GM21786 (cell line): ENCODE measurements around the gene TOB2.

Source experiments
- ATAC-seq: cut with Tn5 transposase; IDR thresholded peaks from one replicate; pipeline ENCODE4 v1.9.1; 2021; ENCODE audit not compliant: unreplicated experiment

The TOB2 gene, protein sequence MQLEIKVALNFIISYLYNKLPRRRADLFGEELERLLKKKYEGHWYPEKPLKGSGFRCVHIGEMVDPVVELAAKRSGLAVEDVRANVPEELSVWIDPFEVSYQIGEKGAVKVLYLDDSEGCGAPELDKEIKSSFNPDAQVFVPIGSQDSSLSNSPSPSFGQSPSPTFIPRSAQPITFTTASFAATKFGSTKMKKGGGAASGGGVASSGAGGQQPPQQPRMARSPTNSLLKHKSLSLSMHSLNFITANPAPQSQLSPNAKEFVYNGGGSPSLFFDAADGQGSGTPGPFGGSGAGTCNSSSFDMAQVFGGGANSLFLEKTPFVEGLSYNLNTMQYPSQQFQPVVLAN

DNA sequence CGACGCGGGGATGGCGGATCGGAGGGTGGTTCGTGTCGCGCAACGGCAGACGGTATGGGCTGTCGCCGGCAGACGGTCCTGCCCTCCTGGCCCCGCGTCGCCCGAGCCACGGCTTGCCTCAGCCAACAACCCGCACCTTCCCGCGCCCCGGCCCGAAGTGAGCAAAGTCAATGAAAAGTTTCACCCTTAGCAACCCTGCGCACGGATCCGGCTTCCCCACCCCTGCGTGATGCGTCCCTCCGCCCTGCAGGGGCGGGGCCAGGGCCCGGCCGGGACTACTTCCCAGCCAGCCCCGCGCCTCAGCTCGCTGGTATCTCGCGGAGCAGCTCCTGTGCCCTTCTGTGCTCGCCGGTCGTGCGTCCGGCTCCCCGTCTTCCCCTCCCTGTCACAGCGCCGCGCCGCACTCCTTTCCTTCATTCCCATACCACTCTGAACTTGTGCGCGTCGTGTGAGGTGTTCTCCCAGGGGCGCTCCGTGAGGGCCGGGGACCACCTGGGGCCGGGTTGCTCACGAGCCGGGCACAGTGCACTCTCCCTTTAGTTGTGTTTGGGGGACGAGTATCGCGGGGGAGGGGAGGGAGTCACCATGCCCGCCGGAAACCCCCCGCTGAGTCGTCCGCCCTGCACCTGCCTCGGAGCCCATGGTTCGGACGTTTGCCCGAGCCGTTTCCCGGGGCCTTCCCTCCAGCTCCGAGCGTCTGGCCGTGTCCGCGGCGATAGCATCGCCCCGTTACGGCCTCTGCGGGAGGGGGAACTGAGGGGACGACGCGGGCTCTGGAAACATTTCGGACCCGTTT is at the start of gene TOB2:
TSS of gene TOB2 (minus strand) at position 163 of the 796 bp plus-strand sequence. CDS start 9,456 bp downstream, outside the sequence.
- no peak for ATAC-seq

DNA sequence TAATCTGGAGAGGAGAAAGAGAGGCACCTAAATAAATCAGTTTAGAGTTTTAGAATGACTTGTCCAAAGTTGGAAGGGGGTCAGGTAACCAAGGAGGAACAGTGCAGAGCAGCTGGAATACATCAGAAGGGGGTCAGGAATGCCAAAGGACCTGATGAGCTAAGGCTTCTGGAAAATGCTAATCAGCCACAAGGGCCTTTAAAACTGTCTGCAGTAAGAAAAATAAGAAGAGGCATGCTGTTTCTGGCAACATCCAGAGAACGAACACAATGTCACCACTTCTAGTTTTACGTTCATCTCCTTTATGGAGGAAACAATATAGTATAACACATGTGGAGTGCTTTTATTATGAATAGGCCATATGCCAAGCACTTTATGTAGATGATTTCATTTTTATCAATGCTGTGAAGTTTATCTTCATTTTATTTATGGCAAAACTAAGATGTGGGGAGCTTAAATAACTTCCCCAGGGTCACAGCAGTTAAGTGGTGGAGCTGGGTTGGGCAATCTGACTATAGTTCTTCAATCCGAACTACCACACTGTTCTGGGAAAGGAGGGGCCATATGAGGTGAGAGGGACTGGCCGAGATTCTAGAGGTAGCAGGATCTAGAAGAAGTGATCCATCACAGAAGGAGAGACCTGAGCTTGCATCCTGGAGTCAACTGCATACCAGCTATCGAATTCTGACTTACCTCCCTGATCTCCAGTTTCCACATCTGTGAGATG is 44.9 kb upstream of the TOB2 start:
- no peak for ATAC-seq

DNA sequence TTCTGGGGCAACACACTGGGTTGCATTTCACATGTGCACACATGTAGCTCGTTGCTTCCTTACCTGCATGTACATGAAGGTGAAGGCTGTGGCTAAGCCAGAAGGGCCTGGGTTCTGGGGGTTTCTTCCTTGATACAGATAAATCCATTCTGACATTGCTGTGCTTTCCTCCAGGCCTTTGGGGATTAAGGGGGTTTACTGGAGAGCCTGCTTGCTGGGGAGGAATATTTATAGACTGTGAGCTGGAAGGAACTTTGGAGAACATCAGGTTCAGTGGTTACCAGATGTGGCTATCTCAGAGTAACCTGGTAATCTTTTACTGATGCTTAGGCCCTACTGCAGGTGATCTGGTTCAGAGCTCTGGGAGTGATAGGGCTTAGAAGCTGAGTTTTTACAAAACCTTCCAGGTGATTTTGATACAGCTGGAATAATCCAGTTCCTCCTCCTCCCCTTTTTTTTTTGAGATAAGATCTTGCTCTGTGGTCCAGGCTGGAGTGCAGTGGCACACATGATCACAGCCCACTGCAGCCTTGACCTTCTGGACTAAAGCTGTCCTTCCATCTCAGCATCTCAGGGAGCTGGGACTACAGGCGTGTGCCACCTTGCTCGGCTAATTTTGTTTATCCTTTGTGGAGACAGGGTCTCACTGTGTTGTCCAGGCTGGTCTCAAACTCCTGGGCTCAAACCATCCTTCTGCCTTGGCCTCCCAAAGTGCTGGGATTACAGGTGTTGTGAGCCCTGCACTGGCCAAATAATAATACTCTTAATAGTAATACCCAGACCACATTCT is 42.2 kb upstream of the TOB2 start:
- no peak for ATAC-seq

DNA sequence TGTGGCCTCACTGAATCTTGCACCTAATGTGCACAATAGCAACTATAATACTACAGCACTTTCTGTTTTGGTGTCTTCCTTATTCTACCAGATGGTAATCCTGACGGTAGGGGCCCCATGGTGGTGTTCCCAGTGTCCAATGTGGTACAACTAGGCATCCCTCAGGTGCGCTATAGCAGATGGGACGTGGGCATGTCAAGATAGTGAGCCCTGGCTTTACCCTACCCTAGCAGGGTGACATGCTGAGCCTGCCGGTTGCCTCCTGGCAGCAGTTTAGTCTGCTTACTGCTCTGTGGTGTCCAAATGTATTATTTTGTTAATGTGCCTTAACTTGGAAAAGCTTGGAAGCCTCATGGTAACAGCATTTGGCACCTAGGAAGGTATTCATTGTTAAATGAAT is 41.5 kb upstream of the TOB2 start:
- ATAC-seq = no peak

DNA sequence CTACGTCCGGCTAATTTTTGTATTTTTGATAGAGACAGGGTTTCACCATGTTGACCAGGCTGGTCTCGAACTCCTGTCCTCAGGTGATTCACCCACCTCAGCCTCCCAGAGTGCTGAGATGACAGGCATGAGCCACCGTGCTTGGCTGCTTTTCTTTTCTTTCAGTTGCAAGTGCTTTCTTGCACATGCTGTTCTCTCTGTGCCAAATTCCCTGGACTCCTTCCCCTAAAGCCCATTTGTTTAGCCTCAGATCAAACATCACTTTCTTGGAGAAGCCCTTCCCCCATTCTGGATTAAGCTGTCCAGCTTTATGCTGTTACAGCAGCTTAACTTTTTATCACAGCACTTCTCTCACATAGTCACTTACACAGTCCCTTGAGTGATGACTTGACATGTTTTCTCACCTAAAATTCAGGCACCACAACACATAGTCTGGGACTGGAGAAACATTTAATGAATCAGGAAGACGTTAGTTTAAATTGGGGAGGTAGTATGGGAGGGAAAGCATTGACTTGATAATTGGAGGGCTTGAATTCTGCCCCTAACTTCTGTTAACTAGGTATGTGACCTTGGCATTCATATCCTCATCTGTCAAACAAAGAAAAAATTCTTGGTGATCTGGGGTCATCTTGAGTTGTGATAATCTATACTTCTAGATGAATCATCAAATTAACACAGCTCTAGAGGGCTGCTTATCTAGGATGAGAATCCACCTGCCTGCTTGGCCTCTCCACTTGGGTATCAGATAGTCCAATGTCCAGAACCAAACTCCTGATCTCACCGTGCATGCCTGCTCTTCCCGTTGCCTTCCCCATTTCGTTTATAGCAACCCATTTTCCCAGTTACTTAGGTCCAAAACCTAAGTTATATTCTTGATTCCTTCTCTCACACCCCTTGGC is 40.7 kb upstream of the TOB2 start:
- no peak for ATAC-seq

DNA sequence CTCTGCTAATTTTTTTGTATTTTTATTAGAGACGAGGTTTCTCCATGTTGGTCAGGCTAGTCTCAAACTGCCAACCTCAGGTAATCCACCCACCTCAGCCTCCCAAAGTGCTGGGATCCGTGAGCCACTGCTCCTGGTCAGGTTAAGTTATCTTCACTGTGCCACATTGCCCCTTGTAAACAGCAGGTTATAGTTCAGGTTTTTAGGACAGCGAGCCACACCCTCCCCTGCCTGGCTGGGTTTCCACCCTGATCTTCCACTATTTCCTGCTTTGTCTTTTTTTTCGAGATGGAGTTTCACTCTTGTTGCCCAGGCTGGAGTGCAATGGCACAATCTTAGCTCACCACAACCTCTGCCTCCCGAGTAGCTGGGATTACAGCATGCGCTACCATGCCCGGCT is 38.4 kb upstream of the TOB2 start:
- no peak for ATAC-seq

DNA sequence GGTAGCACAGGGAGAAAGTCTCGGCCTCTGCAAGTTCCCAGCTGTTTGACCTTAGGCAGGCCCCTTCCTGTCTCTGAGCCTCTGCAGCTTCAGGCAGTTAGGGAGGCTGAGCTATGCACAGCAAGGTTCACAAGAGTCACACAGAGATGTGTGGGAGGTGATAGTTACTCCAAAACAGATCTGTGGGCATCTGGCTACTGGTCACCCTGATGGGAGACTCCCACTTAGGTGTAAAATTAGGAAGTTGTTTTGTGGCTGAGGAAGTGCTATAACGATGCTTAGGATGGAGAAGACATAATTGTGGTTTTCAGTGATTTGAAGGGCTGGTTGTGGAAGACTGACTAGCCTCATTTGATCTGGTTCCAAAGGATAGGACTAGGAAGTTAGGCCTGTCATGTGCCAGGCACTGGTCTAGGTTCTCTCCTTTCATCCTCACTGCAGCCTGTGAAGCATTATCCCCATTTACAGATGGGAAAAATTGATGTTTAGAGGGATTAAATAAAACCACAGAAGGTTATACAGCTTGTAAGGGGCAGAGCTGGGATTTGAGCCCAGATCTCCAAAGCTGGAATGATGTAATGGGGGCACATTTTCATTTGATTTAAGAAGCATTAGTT is 35.8 kb upstream of the TOB2 start:
- ATAC-seq = no peak

DNA sequence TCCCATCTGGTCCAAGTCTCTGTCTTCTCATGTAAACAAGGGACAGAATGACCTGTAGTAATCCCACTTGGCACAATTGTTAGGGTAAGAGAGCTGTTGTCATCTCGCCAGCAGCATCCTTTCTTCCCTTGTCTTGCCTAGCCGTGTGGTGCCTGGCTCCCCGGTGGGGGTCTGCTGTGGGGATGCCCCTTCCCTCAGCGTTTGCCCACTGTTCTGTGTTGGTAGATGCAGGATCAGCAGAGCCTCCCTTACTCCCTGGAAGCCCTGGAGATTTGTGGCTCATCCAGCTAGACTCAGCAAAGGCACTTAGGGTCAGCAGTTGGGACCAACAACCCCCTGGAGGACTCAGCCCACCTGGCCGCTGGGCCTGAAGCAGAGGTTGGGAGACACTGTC is 35.3 kb upstream of the TOB2 start:
- ATAC-seq = no peak

DNA sequence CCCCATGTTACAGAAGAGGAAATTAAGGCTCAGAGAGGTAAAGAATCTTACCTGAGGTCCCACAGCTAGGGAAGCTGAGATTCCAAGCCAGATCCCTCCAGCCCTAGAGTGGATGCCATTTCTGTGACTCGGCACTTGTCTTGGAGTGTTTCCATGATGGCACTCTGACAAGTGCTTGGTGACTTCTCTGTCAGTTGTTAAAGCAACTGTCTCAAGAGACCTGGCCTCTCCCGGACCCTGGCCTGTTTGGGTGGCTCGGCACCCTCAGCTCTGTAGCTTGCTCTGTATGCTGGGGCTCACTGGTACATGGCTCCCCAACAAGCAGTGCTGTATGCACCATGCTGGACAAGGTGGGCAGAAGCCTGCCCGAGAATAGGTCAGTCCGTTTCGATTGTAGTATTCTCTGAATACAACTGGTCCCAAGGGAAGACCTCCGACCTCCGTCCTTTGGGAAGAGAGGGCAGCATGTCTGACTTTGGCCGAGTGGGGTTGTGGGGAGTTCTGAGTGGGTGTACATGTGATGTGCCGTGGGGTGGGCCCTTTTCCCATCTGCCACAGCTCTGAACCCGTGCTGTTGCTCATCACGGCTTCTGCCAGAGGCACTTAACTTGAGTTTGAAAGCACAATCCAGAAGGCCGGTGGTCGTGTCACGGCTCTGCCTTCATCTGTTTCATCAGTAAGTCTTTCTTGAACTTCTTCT is 34.7 kb upstream of the TOB2 start:
- ATAC-seq = no peak

DNA sequence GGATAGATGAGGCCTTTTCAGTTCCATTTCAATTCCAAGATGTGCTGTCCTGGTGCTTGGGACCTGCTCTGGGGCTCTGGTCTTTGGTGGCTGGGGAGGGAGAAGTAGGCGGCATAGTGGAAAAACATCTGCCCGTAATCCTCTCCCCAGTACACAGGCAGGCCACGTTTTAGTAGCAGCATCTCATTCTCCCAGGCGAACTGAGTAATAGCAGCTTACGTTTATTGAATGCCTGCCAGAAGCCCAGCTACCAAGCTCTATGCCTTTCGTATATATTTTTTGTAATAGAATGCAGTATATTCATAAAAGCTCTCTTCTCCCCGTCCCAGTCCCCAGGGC is 33.8 kb upstream of the TOB2 start:
- ATAC-seq = no peak

DNA sequence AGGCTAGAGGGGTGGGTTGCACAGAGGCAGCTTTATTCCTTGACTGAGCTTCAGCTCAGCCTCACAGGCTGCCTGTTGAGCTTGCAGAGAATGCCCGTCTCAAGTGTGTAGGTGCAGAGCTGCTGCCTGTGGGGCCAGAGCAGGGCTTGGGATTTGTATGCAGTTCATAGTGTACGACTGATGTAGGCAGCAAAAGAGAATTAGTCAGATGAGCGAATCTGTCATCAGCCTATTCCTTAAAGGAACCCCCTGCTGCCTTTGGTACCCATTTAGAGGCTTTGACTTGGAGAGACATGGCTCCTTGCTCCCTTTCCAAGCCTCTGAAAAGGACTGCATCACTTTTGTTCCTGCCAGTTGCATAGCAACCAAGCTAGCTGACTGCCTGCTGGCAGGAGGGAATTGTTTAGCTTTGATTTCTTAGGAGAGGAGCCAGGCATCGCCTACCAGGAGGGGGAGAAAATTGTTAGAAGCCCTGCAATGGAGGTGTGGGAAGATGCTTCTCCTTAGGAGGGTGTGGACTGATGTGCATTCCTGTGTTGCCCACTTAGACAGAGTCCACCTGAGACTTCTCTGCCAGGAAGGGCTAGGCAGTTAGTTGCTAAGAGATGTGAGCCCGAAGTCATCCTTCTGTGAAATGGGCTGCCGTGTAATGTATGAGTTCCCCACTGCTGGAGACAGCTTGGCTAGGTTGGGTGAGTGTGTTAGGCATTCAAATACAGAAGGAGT is 33.2 kb upstream of the TOB2 start:
- ATAC-seq = no peak

DNA sequence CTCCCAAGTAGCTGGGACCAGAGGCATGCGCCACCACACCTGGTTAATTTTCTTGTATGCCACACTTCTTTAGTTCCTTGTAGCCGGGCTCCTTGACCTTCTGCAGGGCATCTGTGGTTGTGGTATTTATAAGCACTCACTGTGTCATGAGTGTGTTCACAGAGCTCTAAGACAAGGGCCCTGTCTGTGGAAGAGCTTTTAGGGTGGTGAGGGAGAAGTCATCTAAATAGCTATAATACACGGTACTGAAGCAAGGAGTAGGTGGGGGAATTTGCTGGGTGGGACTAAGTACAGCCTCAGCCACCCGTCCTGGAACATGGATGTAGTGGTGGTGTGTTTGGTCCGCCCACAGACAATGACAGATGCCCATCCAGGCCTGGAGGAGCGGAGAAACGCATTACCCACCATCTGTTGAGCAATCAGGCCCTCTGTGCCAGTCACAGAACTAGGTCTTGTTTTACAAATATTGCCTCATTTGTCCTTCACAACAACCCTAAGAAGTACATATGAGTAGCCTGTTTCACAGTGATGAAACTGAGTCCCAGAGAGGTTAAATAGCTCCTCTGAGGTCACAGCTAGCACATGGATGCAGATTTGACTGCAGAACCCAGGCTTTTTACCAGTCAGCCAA is 32.4 kb upstream of the TOB2 start:
- ATAC-seq = no peak

DNA sequence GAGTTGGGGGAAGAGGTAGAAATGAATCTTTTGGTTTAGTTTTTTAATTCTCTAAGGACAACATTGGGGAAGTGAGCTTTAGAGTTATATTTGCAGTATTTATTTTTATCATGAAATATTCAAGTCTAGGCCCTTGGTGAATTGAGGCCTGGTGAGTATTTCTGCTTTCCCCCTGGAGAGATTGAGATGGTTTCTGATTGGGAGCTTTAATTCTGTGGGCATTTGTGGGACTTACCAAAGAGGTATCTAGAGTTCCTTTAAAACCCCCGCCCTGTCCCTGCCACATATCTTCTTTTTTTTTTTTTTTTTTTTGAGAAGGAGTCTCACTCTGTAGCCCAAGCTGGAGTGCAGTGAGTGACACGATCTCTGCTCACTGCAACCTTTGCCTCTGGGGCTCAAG is 31.9 kb upstream of the TOB2 start:
- ATAC-seq = no peak

DNA sequence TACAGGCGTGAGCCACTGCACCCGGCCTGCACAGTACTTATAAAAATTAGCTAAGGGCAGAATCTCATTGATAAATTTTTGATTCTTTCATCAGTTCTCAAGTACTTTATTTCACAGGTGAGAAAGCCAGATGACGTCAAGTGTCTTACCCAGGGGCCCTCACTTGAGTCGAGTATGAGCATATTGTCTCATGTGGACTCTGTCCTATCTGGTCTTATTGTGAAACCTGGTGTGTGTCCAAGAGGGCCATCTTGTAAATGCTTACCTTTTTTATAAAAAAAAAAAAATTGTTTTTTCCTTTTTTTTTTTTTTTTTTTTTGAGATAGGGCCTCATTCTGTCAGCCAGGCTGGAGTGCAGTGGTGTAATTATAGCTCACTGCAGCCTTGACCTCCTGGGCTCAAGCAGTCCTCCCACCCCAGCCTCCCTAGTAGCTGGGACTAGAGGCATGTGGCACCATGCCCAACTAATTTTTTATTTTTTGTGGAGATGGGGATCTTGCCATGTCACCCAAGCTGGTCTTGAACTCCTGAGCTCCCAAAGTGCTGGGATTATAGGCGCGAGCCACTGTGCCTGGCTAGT is 28.4 kb upstream of the TOB2 start:
- no peak for ATAC-seq

DNA sequence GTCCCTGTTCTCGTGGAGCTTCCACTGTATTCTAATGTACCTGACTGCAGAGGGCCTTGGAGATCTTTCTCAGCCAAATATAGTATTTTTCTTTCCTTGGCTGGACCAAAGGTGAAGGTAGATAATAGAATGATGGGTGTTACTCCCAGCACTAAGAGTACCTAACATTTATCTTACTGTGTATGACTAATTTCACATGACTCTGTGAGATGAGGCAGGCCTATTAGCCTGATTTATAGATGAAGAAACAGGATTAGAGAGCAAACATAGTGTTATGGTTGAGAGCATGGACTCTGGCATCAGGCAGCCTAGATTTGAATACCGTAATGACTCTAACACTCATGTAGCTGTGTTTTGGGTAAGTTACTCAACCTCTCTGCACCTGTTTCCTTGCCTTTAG is 25.0 kb upstream of the TOB2 start:
- ATAC-seq = no peak

DNA sequence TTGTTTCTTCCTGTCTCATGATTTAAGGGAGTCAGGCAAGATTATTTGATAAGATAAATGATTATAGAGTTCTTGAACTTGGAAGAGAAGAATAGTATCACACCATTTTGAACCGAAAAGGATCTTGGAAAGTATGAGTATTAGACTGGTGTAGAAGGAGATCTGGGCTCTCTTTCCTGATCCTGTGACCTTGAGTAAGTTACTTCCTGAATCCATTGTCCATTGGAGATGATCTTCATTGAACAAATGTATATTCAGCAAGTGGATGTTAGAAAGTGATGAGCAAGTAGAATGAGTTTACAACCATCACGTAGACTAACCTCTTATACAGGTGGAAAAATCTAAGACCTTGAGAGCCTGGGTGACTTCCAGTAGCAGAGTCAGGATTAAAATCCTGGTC is 24.3 kb upstream of the TOB2 start:
- ATAC-seq = no peak

DNA sequence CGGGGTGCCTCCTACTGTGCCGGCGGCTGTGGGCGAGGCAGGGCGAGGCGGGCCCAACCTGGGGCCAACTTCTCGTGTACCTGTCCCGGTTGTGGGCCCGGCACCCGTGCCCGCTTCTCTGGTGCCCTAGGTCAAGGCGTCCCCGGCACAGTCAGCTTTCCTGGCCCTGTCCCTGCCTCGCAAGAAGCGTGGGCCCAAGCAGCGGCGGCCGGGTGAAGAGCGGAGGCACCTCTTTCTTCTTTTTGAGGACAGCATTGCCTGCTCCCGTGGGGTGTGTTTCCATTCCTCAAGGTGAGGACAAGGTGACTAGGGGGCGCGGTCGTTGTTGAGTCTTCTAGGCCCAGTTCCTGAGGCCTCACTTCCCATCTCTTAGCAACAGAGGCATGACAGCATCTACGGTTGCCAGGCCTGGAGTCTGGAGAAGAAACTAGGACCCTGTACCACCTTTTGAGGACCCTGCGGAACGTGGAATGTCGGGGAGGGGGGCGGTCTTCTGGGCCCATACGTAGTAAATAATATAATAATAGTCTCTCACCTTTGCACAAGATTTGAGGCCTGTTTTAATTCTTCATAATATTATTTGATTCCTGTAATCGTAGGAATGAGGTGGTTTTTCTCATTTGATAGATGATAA is 22.7 kb upstream of the TOB2 start:
- no peak for ATAC-seq
